Activated CD8-positive, alpha-beta memory T cell treated with anti-CD3 and anti-CD28 coated beads for 24 hours (primary cell): Measurements from ENCODE around the gene CDH23.
A peak's percentile ranks its signal among the peaks of the same experiment; 100 is the strongest.

ENCODE experiments used
- DNase-seq: peaks from one replicate; pipeline ENCODE4 v3.0.0-alpha.2; 2020

Gene CDH23

DNA sequence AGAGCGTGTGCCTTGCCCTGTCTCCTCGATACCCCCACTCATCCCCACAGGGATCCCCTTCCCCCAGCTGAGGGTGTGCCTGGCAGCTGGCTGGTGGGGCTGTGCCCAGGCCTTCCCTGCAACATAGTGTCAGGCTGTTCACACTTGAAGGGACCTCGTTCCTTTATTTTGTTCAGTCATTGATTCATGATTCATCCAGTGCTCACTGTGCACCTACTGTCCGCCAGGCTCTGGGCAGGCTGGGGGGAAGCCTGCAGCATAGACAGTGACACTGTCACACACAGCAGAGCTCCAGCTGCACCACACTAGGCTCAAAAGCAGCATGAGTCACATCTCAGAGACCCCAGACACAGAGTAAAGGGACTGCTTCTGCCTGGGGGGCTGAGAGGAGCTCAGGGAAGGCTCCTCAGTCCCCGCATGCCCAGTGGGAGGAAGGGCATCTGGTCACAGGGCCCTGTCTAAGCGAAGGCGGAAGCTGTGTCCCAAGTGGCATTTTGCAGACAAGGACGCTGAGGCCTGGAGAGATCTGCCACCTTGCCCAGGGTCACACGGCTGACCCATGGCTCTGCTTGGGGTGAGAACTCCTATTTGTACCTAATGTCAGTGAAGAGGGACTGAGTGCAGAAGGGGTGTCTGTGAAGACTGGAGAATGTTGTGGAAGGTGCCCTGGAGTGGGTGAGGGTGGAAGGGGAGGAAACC lies 27.9 kb downstream of the CDH23 start:
- peak; percentile 21 for DNase-seq

DNA sequence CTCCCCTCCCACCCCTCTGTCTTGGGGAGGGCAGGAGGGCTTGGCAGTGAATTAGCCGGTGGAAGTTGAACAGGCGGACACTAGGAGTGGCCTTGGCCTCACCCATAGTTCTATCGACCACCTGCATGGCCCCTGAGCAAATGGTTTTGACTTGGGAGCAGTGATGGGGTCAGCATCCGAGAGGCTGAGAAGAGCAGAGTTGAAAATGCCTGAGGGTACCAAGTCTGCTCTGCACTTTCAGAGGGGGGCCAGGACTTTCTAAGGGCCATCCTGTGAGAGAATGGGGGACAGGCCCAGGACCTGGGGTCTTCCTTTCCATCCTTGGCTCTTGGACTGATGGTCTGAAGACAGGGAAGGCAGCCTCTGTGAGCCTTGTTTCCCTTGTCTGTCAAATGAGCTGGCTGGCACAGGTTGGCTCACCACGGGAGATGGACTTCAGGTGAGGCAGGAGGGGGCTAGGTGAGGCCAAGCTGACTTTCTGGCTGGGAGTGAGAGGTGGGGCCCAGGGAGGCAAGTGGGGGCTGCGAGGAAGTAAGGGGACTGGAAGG lies 29.4 kb downstream of the CDH23 start:
- peak; percentile 44 for DNase-seq

DNA sequence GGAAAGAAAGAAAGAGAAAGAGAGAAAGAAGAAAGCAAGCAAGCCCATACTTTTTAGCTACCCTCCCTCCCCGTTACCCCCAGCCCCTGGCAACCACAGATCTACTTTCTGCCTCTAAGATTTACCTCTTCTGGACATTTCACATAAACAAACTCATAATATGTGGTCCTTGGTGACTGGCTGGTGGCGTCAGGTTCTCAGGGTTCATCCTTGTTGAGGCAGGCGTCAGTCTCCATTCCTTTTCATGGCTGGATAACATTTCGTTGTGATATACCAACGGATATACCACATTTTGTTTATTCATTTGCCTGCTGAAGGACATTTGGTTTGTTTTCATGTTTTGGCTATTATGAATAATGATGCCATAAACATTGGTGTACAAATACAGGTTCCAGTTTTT lies 30.5 kb downstream of the CDH23 start:
- DNase-seq: peak; percentile 26

DNA sequence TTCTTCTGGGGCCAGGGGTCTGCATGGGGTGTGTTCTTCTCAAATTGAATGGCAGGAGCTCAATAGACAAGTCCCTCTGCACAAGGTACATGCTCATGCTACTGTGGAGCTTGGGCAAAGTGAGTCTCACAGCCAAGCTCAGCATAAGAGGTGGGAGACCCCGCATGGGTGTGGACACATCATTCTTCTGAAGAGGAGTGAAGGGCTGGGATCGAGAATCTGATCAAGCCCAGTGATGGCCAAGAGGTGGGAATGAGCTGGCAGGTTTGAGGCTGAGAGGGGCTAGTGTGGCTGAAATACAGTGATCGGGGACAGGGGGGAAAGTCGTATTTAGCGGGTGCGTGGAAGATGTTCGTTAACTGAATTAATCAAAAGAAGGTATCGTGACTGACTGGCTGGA lies 32.6 kb downstream of the CDH23 start:
- peak; percentile 19 for DNase-seq

DNA sequence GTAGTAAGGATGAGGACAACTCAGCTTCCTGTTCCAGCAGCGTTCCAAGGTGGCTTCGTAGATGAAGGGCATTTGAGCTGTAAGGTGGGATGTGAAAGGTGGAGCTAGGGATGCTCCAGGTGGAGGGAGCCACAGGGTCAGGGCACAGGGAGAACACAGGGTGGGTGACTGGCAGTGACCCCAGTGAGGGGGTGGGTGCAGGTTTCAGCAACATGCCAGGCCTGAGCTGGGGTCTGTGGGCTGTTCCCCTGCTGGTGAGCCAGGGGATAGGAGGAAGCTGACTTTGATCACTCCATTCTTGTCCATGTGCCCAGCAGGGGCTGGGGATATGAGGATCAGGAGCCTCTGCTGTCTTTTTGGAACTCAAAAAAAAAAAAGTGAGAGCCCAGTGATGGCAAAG lies 33.2 kb downstream of the CDH23 start:
- peak; percentile 33 for DNase-seq

DNA sequence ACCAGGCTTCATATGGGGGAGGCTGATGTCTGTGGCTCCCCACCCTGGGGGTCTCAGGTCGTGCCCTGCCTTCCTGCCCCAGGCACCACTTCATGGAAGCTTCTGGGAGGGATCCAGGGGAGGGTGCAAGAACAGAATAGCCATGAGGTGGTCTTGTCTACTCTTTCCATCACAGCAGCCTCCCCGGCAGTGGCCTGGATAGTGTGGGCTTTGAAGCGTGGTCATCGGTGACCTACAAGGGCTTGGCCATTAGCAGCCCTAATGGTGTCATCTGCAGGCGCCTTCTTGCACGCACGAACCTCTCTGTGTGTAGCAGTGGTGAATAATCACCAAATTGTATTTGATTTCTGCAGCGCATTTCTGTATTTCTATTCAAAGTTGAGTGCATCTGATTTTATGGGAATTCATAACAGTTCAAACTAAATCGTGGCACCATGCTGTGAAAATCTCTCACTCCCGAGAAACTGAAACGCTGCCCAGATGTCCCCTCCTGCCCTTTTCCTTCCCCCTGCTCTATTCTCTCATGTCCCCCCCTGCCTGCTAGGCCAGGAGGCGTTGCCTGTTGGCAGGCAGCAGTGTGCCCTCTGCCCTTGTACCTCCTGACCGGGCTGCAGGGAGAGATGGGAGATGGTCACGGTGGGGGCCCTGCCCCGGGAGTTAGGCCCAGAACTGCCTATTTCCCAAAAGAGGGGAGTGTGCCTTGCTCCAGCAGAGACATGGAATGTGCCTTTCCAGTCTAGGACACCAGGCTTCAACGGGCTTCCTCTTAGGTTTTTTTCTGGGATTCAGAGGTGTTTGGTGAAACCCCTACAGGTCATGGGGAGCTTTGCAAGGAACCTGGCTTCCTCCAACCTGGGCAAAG lies 34.8 kb downstream of the CDH23 start:
- DNase-seq: peak; percentile 40

DNA sequence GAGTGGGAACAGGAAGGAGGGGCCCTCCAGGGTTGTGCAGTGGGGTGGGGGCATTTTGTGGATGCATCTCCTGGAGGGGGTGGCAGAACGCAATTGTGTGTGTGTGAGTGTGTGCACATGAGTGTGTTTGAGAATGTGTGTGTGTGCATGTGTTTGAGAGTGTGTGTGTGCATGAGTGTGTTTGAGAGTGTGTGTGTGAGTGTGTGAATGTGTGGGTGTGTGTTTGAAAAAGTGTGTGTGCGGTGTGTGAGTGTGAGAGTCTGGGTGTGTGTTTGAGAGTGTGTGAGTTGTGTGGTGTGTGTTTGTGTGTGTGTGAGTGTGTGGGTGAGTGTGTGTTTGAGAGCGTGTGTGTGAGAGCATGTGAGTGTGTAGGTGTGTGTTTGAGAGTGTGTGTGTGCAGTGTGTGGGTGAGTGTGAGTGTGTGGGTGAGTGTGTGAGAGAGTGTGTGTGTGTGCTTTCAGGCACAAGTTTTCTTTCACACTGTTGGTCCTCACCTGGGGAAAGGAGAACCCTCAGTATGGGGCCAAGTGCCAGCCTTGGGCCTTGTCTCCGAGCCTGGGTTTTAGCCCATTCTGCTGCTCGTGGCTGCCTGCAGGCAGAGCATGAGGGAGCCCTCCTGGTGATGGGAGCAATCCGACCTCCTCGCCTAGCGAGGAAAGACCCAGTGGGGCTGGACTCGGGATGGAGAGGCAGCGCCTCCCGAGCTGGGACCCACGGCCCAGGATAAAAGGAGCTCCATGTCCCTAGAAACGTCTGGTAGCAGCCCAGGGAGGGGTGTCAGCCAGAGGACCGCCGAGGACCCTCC lies 35.6 kb downstream of the CDH23 start:
- DNase-seq: peak; percentile 44

DNA sequence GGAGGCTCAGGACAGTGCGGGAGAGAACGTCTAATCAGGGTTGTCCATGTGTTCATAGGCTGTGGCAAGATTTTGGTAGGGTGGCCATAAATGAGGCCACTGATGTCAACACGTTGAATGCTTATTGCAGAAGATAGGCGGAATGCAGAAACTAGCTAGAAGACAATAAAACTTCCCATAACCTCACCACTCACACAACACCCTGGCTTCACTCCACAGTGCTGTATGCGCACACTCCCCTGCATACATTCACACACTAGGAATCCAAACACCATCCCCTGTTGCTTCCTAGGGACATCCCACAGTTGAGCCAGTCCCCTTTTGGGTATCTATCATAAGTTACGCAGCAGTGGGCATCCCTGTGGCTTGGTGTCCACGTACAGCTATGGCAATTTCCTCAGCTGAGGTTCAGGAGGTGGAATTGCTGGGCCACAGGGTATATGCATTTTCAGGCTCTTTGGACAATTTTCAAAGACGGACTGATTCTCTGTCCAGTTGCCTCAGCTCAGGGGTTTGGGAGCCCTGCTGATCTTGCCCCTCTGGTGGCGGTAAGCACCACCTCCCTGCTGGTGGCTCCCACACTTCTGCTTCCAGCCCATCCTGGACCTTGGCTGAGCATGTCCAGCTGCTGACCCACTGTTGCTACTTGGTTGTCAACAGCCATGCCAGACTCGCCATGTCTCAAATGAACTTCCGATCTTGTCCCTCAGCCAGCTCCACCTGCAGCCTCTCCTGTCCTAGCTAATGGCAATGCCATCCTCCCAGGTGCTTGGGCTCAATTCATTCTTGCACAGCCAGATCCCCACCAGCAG lies 36.4 kb downstream of the CDH23 start:
- DNase-seq: peak; percentile 44

DNA sequence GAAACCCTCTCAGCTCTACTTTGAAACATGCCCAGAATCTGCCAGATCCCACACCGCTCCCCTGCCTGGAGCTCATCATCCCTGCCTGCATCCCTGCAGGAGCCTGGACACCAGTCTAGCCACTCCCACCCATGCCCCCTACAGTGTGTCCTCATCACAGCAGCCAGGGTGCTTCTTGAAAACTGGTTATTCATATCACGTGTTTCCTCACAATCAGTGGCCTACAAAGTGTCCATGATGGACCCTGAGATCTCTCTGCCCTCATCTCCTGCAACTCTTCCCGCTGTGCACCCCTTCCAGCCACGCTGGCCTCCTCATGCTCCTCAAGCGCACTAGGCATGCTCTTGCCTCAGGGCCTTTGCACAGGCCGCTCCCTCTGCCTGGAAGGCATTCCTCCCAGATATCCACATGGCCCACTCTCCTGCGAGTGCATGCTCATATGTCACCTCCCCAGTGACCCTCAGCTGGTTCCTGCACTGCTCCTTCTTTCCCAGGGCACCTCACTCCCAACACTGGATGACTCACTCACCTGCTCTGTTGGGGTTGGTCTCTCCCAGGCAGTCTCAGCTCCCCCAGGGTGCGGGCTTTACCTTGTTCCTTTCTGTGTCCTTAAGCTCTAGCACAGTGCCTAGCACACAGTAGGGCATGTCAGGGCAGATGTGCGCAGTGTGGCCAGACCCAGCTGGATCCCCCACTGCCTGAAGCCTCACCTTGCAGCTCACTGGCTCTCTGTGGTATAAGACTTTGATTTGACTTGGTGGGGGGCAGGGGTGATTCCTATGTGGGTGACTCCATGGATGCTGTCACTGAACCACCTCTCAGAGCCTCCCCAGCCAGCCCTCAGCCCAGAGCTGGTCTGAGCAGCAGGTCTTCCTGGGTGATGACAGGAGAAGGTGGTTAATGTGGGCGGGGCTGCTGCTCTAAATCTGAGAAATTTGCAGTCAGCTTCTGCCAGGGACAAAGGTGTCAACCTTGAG lies 37.3 kb downstream of the CDH23 start:
- DNase-seq: peak; percentile 54

DNA sequence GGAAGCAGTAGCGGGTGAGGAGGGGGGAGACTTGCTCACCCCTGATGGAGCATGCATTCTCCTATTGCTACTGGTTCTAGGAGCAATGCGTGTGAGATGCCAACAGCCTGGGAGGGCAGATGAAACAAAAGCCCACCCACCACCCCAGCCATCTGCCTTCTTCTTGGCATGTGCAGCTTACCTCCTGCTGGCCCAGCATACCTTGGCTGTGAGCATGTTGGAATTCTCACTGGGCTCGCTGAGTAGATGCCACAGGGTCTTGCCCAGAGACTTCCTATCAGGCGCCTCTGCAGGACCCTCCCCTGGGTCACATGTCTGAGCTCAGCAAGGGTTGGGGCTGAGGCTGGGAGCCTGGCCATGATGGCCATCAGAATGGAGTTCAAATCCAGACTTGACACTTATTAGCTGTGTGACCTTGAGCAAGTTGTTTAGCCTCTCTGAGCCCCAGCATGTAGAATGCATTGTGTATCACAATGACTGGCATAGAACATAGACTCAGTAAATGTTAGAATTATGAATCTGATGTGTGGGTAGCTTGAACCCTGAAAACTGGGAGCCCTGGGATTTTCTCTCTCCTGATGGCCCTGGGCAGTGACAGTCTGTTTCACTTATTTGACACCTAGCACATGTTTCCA lies 38.2 kb downstream of the CDH23 start:
- DNase-seq: peak; percentile 37

DNA sequence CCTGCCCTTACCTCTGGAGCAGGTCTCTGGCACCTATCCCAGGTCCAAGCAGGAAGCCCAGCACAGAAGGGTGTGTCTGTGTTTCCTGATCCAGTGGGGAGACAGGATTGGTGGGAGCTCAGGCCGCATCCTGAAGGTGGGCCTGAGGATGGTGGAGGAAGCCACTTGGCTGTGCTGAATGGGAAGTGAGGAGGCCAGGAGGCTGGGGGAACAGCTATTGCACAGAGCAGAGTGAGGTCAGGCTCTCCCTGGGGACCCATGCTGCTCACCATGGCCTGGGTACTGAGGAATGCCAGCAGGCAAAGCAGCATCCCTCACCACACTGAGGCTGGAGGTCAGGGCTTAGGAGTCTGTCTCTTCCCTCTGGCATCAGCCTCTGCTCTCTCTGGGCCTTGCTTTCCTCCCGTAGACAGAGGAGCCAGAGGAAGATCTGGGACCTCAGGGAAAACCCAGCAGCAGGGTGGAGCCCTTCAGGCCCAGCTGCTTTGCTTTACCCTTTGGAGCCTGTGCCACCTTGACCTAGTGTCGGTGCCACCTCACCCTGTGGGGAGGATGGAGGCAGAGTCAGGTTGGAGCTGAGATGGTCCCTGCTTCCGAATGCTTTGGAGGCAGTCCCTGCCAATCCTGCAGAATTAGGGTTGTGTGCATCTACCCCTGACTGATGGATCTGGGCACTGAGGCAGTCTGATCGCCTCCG lies 39.0 kb downstream of the CDH23 start:
- DNase-seq: peak; percentile 38

DNA sequence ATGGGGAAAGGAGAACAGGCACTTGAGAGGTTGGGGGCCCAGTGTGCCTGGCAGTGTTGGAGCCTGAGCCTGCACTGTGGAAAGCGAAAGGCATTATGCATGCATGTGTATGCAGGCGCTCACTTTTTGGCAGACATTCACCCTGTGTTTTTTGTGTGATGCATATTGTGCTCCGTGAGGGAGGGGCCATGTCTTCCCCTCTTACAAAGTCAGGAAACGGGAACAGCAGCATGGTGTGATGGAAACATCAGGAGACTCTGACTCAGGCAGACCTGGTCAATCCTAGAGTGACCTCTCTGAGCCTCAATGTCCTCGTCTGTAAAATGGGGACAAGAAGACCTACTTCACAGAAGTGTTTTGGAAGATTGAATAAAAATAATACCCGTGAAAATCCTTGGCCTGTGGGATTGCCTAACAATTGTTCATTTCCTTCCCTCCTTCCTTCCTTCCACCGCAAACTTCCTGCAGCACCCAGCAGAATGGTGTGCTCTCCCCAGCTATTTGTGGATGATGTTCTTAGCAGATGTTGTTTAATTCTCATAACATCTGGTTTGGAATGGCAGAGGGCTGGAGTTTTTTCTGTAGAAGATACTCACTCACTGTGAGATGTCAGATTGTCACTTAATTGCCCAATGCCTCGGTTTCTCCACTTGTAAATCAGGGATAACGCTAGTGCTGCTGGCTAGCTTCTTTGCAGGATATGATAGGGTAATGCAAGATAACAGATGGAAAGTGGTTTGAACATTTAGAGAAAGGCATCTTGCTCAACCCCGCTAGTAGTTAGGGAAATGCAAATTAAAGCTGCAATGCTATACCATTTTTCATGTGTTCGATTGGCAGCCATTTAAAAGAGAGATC lies 39.8 kb downstream of the CDH23 start:
- no peak for DNase-seq

DNA sequence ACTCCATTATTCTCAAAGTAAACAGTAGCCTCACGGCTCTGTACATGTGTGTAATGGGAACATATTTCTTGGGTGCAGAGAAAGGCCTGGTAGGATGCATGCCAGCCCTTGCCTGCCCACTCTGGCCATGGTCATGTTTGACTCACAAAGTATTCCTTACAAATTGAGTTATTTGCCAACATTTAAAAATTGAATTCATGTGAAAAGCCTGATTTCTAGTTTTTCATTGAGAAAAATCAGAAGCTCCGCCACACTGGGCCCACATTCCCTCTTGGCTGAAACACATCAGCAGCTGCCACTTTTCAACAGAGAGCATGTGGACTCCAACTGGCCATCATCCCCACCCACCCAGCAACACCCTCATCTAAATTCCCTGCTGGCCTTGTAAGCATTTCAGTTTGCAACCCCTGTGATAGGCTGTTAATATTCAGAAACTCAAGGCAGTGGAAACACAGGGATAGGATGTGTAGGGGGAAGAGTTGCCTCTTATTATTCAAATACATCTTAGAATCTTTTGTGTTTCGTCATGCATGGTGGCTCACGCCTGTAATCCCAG lies 40.9 kb downstream of the CDH23 start:
- DNase-seq: no peak

DNA sequence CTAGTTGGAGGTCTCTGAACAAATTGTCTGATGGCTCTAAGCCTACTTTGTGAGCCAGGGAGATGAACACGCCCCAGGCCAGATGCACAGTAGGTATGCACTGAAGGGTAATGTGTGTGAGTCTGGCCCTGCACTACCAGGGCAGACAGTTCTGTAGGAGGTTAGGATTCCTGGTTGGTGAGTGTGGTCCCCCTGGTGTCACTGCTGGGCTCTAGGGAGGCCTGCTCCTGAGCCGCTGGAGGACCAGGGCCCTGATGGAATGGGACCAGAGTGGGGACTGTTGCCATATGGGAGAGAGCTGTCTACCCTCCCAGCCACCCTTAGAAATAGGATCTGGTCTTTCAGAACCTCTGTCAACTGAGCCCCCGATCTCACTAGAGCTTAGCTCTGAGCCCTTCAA lies 42.0 kb downstream of the CDH23 start:
- DNase-seq: no peak

DNA sequence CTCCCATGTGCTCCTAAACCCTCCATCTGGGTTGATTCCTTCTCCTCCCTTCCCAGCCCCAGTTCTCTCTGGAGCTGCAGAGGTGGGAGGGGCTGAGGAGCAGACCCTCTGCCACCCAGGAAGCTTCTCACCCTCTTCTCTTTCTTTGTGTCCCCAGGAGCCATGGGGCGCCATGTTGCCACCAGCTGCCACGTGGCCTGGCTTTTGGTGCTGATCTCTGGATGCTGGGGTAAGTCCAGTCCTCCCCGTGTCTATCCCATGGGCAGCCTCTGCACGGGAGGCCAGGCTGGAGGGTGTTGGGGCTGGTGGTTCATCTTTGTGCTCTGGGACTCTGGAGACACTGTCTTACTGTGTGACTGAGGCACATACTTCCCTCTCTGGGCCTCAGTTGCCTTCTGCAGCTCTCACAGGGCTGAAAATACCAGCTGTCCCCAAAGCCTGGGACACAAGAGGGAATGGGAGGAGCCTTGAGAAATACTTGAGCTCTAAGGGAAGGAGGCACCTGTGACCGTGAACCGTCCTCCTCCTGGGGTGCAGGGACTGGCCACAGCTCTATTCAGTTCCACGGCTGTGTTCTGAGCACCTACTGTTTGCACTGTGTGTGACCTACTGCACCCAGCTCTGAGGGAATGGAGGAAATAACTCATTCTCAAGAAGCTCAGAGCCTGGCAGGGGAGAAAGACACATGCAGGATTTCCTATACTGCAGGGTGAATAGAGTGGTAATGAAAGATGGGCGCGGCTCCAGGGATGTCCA lies 43.1 kb downstream of the CDH23 start:
- no peak for DNase-seq

DNA sequence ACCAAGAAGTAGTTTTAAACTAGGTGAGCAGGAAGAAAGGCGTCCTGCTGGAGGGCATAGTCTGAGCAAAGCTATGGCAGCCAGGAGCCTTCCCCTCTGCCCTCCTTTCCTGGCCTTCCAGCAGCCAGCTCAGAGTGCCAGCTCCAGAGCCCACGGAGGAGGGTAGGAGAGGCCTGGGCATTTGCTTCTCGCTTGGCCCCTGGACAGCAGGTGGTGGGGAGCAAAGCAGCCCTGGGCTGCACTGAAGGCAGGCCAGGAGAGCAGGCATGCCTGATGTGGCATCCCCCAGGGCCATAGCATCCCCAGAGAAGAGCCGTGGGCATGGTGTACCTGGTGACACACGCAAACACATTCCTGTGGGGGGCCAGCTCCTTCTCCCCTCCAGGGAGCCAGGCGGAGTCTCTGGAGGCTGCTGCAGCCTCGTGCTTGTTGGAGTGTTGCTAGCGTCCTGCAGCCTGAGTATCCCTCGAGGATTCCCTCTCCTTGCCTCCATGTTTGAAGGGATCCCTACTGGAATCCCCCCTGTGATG lies 43.9 kb downstream of the CDH23 start:
- no peak for DNase-seq

DNA sequence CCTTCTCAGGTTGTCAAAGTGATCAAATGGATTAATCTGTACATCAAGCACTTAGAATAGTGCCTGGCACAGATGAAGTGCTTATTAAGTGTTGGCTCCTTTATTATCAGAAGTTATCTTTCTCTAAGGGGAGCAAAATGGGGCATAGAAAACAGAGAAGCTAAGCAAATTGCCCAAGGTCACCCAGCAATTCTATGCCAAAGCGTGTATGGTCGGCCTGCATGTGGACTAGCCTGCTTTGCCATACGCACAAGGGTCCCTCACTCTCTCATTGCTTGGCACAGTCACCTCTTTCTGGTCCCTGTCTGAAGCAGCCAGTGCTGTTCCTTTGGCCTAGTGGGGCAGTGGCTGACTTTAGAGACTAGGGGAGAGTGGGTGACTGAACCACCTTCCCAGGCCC lies 45.3 kb downstream of the CDH23 start:
- DNase-seq: no peak
